Measurements from ENCODE around the gene ITPA.

ITPA gene

GRCh38 chr20:3248167-3248992, 39.1 kb downstream of the ITPA start:
- FAIRE-seq: no peak

- no peak for FAIRE-seq
Measured at GRCh38 chr20:3248993-3249347, 39.7 kb downstream of the ITPA start.

DNA sequence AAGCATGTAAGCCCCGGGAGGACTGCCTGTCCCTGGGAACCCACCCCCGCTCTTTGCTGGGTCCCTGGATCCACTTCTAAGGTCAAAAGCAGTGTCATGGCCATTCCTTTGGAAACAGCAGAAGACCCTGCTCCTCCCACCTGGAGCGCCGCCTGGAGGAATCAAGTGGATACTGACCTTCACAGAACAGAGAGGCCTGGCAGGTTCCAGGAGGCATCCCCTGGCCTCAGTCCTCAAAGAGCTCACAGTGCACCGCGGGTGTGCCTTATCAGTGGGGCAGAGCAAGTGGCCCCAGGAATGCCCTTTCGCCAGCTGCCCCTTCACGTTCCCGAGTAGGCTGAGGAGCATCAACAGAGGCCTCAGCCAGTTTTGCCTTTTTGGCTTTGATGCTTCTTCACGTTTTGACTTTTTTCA, 40.8 kb downstream of the ITPA start:
- FAIRE-seq: no peak

DNA sequence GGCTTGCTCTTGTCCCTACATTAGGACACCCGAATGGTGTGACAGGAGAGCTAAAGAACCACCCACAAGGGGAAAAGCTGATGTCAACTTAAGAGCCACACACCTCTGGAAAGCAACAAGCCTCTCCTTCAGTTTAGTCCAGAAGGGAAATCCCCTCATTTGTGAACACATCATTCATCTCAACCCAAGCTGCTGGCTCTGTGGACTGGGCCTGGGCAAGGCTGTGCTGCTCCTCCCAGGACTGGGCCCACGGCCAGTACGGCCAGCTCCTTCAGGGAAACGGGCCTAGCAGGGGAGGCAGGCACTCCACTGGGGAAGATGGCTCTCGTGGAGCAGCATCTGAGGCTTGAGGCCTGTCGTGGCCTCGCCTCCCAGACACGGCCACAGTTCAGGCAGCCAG, 42.5 kb downstream of the ITPA start:
- no peak for FAIRE-seq

DNA sequence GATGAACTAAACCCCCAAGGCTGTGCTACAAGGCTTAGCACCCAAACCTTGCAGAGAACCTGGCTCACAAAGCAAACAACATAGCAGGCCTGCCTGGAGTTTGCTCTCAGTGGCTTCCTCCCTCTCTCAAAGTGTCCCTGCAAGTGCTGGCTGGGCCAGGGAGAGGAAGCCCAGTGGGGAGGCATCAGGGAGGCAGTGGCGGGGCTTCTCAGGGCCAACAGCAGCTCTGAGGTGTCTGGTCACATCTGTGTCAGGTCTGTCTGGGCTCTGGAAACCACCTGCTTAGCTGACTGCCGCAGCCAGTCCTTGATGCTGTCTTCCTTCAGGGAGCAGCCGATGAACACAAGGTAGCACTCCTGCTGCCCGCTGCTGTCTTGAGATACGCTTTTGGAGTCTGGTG, 46.4 kb downstream of the ITPA start:
- no peak for FAIRE-seq

- no peak for FAIRE-seq
Measured at GRCh38 chr20:3258429-3258828, 49.1 kb downstream of the ITPA start.

DNA sequence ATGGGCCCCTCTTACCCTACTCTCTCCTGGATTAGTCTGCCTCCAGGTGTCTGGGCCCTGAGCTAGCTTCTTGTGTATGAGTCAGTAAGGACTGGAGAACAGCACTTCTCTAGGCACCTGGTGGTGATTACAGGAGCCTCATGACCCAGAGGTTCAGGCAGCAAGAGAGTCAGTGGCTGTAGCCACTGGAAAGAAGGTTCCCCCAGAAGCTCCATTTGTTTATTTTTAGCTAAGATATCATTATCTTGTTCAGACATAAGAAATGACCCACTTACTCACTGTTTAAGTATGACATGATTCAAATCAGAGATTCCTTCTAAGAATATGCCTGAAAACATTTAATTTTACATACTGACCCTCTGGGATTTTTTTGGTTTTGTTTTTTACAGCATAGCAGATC, 53.3 kb downstream of the ITPA start:
- no peak for FAIRE-seq

DNA sequence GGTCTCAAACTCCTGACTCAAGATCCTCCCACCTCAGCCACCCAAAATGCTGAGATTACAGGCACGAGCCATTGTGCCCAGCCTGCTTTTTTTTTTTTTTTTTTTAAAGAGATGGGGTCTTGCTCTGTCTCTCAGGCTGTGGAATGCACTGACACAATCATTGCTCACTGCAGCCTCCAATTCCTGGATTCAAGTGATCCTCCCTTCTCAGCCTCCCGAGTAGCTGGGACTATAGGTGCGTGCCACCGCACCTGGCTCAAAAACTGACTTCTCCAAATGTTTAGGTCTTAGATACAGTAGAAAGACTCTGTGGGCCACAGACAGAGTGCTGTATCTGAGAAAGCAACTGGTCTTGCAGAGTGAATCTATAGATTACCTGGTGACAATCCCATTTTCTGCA, 60.8 kb downstream of the ITPA start:
- FAIRE-seq: no peak

DNA sequence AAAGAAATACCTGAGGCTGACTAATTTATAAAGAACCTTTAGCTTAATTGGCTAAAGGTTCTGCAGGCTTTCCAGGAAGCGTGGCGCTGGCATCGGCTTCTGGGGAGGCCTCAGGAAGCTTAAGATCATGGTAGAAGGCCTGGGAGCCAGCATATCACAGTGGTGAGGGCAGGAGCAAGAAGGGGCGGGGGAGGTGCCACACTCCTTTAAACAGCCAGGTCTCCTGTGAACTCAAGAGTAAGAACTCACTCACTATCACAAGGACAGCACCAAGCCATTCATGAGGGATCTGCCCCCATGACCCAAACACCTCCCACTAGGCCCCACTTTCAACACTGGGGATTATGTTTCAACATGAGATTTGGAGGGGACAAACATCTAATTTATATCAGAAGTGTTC, 64.1 kb downstream of the ITPA start:
- no peak for FAIRE-seq

Data from G401.6 (cell line).